Measurements from ENCODE around the gene RAD51B.
A peak's percentile ranks its signal among the peaks of the same experiment; 100 is the strongest.

The RAD51B gene

DNA sequence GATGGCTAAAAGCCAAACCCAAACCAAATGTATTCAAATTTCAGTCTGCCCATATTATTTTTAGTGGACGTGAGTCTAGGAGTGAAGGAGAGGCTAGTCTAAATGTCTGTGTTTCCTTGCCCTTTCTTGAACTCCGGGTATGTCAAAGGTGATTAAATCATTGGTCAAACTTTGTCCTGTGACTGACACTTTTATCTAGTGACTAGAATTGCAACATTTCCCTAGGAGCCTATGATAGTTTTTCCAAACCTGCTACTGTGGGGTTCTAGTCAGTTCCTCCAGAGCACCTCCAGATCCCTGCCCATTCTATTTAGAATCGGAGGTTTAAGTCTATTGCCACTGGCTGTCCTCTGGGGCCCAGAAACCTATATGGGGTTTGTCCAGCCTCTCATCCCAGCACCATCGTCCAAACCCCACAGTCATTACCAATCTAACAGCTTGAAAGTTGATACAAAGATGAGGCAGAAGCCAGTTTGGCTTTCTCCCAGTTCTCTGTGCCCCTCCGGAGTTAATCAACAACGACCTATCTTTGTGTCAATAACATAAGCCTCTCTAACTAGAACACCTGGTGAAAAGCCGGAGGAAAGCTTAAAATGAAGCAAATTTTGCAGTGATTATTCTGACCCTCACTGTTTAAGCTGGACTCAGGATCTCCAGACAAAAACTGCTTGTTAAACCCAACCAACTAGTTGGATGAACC is 666.6 kb downstream of the RAD51B start:
- DNase-seq (ENCODE audit: low spot score), result no peak

DNA sequence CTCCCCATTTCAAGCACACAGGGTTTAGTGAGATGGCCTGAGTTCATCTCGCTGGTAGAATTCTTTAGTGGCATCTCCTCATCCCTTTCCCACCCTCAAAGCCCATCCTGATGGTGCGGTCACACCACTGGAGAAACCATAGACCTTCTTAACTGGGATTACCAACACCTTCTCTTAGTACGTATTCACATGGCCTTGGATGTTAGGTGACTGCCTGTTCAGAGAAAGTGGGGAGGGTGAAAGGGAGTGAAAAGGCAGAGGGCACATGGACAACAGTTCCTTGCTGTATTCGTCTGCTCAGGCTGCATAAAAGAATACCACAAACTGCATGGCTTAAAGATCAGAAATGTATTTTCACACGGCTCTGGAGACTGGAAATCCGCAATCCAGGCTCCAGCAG is 667.2 kb downstream of the RAD51B start:
- DNase-seq (ENCODE audit: low spot score), result no peak

- DNase-seq (ENCODE audit: low spot score), result no peak
Measured at GRCh38 chr14:68487805-68488590, 668.4 kb downstream of the RAD51B start.

DNA sequence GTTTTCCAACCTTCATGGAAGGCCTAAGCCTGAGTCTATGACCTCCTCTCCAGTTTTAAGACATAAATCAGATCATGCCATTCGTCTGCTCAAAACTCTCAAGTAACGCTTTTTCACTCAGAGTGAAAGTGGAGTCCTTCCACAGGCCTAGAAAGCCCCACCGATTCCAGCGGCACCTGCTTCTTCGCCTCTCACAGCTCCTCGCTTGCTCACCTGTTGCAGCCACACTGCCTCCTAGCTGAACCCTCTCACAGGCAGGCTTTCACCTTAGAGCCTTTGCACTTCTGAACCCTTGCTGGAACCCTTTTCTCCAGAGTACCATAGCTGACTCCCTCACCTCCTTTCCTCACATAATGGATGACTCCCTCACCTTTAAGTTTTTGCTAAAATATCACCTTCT is 672.2 kb downstream of the RAD51B start:
- DNase-seq (ENCODE audit: low spot score), result no peak

GRCh38 chr14:68492381-68493151 is 673.0 kb downstream of the RAD51B start:
- no peak for DNase-seq (ENCODE audit: low spot score)

- no peak for DNase-seq (ENCODE audit: low spot score)
Measured at GRCh38 chr14:68493152-68493911, 673.8 kb downstream of the RAD51B start.

- DNase-seq (ENCODE audit: low spot score), result no peak
Measured at GRCh38 chr14:68495101-68496039, 675.8 kb downstream of the RAD51B start.

DNA sequence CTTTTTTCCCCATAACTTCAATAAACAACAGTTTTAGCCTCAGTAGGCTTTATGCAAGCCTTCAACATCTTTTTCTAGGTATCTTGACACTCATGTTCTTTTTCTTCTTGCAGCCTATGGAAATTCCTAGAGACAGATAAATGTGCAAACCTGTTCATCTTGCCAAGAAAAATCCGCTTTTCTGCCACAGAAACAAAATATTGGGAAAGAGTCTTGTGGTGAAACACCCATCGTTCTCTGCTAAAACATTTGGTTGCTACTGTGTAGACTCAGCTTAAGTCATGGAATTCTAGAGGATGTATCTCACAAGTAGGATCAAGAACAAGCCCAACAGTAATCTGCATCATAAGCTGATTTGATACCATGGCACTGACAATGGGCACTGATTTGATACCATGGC is 677.4 kb downstream of the RAD51B start:
- no peak for DNase-seq (ENCODE audit: low spot score)

- no peak for DNase-seq (ENCODE audit: low spot score)
Measured at GRCh38 chr14:68499451-68499850, 679.9 kb downstream of the RAD51B start.

DNA sequence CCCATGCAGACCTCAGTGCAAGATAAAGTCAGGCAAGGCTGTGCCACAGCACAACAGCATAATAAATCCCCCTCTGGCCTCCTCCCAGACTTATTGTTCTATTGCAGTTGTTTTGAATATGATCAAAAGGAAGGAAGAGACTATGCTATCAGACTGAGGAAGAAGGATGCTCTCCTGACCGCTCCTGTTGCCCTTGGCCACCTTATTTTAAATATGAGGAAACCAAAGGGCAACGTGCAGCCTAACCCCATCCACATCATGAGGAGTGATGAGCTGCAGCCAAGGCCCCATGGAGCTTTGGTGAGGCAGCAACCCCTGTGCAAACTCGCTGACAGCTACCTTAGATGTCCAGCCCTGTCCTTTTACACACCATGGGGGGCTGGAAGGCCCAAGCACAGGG is 681.6 kb downstream of the RAD51B start:
- no peak for DNase-seq (ENCODE audit: low spot score)

GRCh38 chr14:68501614-68502052 is 682.1 kb downstream of the RAD51B start:
- no peak for DNase-seq (ENCODE audit: low spot score)

DNA sequence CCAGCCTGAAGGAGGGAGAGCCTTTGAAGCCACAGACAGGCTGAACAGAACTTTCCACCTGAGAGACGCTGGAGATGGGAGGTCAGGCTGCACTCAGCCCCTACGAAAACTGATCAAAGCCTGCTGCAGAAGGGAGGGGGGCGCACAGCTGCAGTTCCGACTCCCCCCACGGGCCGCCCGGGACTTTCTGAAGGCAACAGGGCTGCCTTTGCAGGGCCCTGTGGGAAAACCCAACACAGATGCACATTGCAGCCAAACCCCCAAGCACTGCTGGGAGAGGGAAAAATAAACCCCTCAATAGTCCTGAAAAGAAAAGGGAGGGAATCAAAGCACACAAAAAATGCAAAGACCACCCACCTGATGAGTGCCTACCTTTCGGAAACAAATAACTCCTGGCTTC is 682.7 kb downstream of the RAD51B start:
- DNase-seq (ENCODE audit: low spot score), result no peak

GRCh38 chr14:68503186-68503825 is 683.7 kb downstream of the RAD51B start:
- no peak for DNase-seq (ENCODE audit: low spot score)

- no peak for DNase-seq (ENCODE audit: low spot score)
Measured at GRCh38 chr14:68504861-68505260, 685.3 kb downstream of the RAD51B start.

- DNase-seq (ENCODE audit: low spot score), result peak; percentile 80
Measured at GRCh38 chr14:68506021-68506644, 686.6 kb downstream of the RAD51B start.

DNA sequence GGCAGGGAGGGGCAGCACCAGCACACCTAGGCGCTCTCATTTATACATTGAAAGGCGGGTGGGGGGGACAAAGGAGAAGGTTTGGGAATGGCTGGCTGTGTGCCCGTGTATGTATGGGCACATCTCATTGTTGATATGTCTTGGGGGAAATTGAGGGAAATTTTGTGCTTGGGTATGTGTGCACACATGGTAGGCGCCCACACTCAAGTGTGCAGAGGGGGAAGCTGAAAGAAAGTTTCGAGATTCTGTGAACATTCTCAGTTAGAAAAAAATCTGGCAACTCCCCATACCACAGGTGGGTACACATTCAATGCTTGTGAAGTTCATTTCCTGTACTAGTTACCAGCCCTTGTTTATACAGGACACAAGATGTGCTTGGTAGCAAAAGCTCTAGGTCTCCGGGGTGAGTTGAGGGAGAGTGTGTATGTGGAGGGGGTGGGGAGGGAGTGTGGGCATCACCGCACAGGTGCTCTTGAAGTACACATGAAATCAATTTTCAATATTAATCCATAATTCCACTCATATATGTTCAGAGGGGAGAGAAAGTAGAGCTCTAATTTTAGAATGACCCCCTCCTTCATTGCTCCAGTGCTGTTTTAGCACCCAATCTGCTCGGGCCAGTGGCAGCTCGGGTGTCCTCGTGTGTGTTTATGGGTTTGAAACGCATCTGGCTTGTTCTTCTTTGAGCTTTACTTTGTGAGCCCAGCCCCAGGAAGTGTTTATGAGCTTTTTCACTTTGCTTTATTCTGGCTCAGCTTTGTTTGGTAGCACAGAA is 687.3 kb downstream of the RAD51B start:
- no peak for DNase-seq (ENCODE audit: low spot score)

- DNase-seq (ENCODE audit: low spot score), result no peak
Measured at GRCh38 chr14:68507544-68508081, 688.0 kb downstream of the RAD51B start.

GRCh38 chr14:68508581-68508980 is 689.0 kb downstream of the RAD51B start:
- DNase-seq (ENCODE audit: low spot score), result no peak
